Omental fat pad (tissue), 4 donors: ENCODE data around the gene ADRA2A. TPM values are rescaled to one million over a fixed set of nuclear protein-coding genes. Genes with fewer than 3 reads are reported as not detected.

ENCODE experiments used
- ATAC-seq: fragments of 150-250 bp; one replicate; pipeline ENCODE4 v1.9.1; 2016; ENCODE audit warnings: mild to moderate bottlenecking, moderate library complexity; ENCODE audit not compliant: low FRiP score
- DNase-seq: peaks from one replicate; pipeline ENCODE4 v3.0.0-alpha.2; 2019; ENCODE audit warnings: low spot score
- CTCF ChIP-seq, 3 donors: fragments of 450-650 bp; IDR thresholded peaks; one replicate each; pipeline ENCODE4 v1.5.1; 2016 to 2017; ENCODE audit warnings: antibody characterized with exemption in 3 of 3, mild to moderate bottlenecking in 3 of 3, moderate library complexity in 2 of 3
- total RNA-seq, 4 donors: library from RNA; depleted of rRNA; stranded (reverse); fragments of >200 nt; gene quantifications; one replicate each; pipeline ENCODE4 v1.1.0, GENCODE V29; 2016

ADRA2A gene
- total RNA-seq, 4 donors from 2014 or later = 5.2 to 81.3 (median 42.9) TPM

- DNase-seq = no peak
- no peak for TF ChIP-seq CTCF (IDR thresholded peaks at IDR 0.05)
- no peak for ATAC-seq
Measured at GRCh38 chr10:111083222-111084095, 6.6 kb downstream of the ADRA2A start.

GRCh38 chr10:111084366-111085255 is 7.8 kb downstream of the ADRA2A start:
- peak; percentile 26 for ATAC-seq
- DNase-seq = no peak
- no peak for TF ChIP-seq CTCF (IDR thresholded peaks at IDR 0.05)

- no peak for TF ChIP-seq CTCF (IDR thresholded peaks at IDR 0.05)
Measured at GRCh38 chr10:111085690-111086353, 9.0 kb downstream of the ADRA2A start.

GRCh38 chr10:111086574-111086973 is 9.7 kb downstream of the ADRA2A start:
- no peak for ATAC-seq
- TF ChIP-seq CTCF (IDR thresholded peaks at IDR 0.05) = no peak
- no peak for DNase-seq

More at GRCh38 chr10:111085690-111086353, 9.0 kb downstream of the ADRA2A start:
- DNase-seq = no peak
- ATAC-seq = no peak

- no peak for TF ChIP-seq CTCF (IDR thresholded peaks at IDR 0.05)
- DNase-seq (no peak), ATAC-seq (no peak)
Measured at GRCh38 chr10:111087331-111087756, 10.5 kb downstream of the ADRA2A start.

- ATAC-seq = no peak
- no peak for TF ChIP-seq CTCF (IDR thresholded peaks at IDR 0.05)
- DNase-seq = no peak
Measured at GRCh38 chr10:111087968-111088505, 11.2 kb downstream of the ADRA2A start.
